DOHH2 (cell line): Measurements from ENCODE around the gene RAP1GDS1.

Experiments used
- H3F3A ChIP-seq: fragments of 200-600 bp; sonication (generic), shearing (Covaris generic); 2 replicates; pipeline ENCODE4 v1.6.0; 2016; ENCODE audit warnings: antibody characterized with exemption, mild to moderate bottlenecking; ENCODE audit not compliant: control insufficient read depth, insufficient read depth
- H3K27ac ChIP-seq: fragments of 200-600 bp; sonication (generic); 2 replicates; pipeline ENCODE4 v1.5.1; 2014; ENCODE audit warnings: low read depth, mild to moderate bottlenecking, low read length, moderate library complexity
- H3K27me3 ChIP-seq: fragments of 200-600 bp; sonication (generic); 2 replicates; pipeline ENCODE4 v1.6.1; 2014; ENCODE audit warnings: mild to moderate bottlenecking, low read length, mixed read lengths; ENCODE audit not compliant: control insufficient read depth
- H3K36me3 ChIP-seq: fragments of 200-600 bp; sonication (generic); 2 replicates; pipeline ENCODE4 v1.6.1; 2014; ENCODE audit warnings: mild to moderate bottlenecking, low read length, moderate library complexity, mixed read lengths; ENCODE audit not compliant: control insufficient read depth
- H3K4me1 ChIP-seq: fragments of 200-600 bp; sonication (generic); 2 replicates; pipeline ENCODE4 v1.6.1; 2014; ENCODE audit warnings: mild to moderate bottlenecking, low read length, mixed read lengths; ENCODE audit not compliant: control insufficient read depth
- H3K4me2 ChIP-seq: fragments of 200-600 bp; sonication (generic); 2 replicates; pipeline ENCODE4 v1.6.0; 2014; ENCODE audit warnings: mild to moderate bottlenecking, low read length, moderate library complexity
- H3K4me3 ChIP-seq: fragments of 200-600 bp; sonication (generic); 2 replicates; pipeline ENCODE4 v1.5.1; 2014; ENCODE audit warnings: mild to moderate bottlenecking, low read length, mixed read lengths
- H3K79me2 ChIP-seq: fragments of 200-600 bp; sonication (generic); 2 replicates; pipeline ENCODE4 v1.6.1; 2014; ENCODE audit warnings: mild to moderate bottlenecking, low read length, mixed read lengths; ENCODE audit not compliant: control insufficient read depth
- H3K9me2 ChIP-seq: fragments of 200-600 bp; sonication (generic); replicated peaks from 2 replicates; pipeline ENCODE4 v1.6.1; 2014; ENCODE audit warnings: mild to moderate bottlenecking, low read length, mixed read lengths; ENCODE audit not compliant: control insufficient read depth
- H3K9me3 ChIP-seq: fragments of 200-600 bp; sonication (generic); 2 replicates; pipeline ENCODE4 v1.6.1; 2014; ENCODE audit warnings: antibody characterized with exemption, low read length, mixed read lengths; ENCODE audit not compliant: control insufficient read depth, insufficient read depth
- H4K20me1 ChIP-seq: fragments of 200-600 bp; sonication (generic); 2 replicates; pipeline ENCODE4 v1.6.0; 2014; ENCODE audit warnings: low read depth, mild to moderate bottlenecking, antibody characterized with exemption, low read length, moderate library complexity; ENCODE audit not compliant: control insufficient read depth, insufficient read depth
- EZH2phosphoT487 ChIP-seq: fragments of 200-600 bp; sonication (generic); IDR thresholded peaks from 2 replicates; pipeline ENCODE4 v1.6.1; 2017; ENCODE audit warnings: borderline replicate concordance, mild to moderate bottlenecking, antibody characterized with exemption, low read length, moderate library complexity, mixed read lengths
- TF ChIP-seq, protein P1 (sequence below): fragments of 200-600 bp; sonication (generic); IDR thresholded peaks from one replicate; pipeline ENCODE4 v1.5.1; 2014; ENCODE audit warnings: antibody characterized with exemption, mild to moderate bottlenecking, low read depth, low read length; ENCODE audit not compliant: poor library complexity, severe bottlenecking

The RAP1GDS1 gene

DNA sequence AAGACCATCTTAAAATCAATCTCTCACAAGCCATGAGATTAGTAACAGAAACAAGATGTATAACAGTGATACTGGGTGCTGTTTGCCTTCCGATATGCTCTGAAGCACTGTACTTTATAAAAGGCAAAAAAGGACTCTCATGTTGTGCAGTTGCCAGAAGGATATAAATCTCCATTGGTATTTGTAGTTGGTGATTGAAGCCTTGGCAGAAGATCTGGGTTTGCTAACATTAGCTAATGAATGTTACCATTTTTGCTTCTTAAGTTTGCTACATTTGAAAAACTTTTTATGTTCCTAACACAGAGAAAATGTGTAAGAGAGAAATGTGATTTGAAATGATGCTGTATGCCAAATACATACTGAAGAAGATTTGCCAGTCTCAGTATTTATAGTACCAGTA is 44.4 kb downstream of the RAP1GDS1 start:
- Histone ChIP-seq H3K4me2 (no peak overlapping the region), H4K20me1 (no peaks in the 10 kb centered on the region), H3K4me1 (no peaks in the 10 kb centered on the region), H3K79me2 (peaks cover 26% of the 10 kb centered on the region), H3K27me3 (no peaks in the 10 kb centered on the region), H3K27ac (no peak overlapping the region), H3F3A (no peaks in the 10 kb centered on the region), H3K9me2 (no peaks in the 10 kb centered on the region), H3K9me3 (no peaks in the 10 kb centered on the region), H3K36me3 (peaks cover 9% of the 10 kb centered on the region; the same call in 1 of the 2 replicates), H3K4me3 (no peak overlapping the region)
- TF ChIP-seq, protein P1, sequence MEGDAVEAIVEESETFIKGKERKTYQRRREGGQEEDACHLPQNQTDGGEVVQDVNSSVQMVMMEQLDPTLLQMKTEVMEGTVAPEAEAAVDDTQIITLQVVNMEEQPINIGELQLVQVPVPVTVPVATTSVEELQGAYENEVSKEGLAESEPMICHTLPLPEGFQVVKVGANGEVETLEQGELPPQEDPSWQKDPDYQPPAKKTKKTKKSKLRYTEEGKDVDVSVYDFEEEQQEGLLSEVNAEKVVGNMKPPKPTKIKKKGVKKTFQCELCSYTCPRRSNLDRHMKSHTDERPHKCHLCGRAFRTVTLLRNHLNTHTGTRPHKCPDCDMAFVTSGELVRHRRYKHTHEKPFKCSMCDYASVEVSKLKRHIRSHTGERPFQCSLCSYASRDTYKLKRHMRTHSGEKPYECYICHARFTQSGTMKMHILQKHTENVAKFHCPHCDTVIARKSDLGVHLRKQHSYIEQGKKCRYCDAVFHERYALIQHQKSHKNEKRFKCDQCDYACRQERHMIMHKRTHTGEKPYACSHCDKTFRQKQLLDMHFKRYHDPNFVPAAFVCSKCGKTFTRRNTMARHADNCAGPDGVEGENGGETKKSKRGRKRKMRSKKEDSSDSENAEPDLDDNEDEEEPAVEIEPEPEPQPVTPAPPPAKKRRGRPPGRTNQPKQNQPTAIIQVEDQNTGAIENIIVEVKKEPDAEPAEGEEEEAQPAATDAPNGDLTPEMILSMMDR, result no peak
- TF ChIP-seq EZH2phosphoT487, result no peak

DNA sequence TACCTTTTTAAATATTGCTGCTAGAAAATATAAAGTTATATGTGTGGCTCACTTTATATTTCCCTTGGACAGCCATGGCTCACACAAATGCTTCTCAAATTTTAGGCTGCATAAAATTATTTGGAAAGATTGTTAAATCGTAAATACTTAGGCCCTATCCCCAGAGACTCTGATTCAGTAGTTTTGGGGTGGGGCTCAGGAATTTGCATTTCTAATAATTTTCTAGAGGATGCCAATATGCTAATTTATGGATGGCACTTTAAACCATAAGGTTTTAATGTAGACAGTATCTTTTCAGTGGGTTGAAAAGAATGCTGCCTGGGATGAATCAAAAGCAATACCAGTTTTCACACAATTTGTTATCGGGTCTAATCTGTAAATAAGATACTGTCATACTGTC is 49.7 kb downstream of the RAP1GDS1 start:
- Histone ChIP-seq H3K4me1 (no peaks in the 10 kb centered on the region), H3F3A (no peaks in the 10 kb centered on the region), H3K9me2 (no peaks in the 10 kb centered on the region), H3K36me3 (peaks cover 8% of the 10 kb centered on the region), H4K20me1 (no peaks in the 10 kb centered on the region), H3K4me3 (no peak overlapping the region), H3K27me3 (no peaks in the 10 kb centered on the region), H3K79me2 (peaks cover 15% of the 10 kb centered on the region; the same call in 1 of the 2 replicates), H3K4me2 (no peak overlapping the region), H3K9me3 (no peaks in the 10 kb centered on the region), H3K27ac (no peak overlapping the region)
- TF ChIP-seq, protein P1, result no peak
- no peak for TF ChIP-seq EZH2phosphoT487

DNA sequence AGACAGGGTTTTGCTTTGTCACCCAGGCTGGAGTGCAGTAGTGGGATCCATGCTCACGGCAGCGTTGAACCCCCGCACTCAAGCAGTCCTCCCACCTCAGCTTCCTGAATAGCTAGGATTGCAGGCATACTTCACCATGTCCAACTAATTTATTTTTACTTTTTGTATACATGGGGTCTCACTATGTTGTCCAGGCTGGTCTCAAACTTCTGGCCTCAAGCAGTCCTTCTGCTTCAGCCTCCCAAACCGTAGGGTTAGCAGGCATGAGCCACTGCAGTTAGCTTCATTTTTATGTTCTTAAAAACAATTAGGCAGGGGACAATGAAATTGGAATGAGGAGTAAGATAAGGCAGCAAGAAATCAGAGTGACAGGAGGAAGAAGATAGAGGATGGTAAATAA is 50.5 kb downstream of the RAP1GDS1 start:
- Histone ChIP-seq H3K79me2 (peaks cover 15% of the 10 kb centered on the region; the same call in 1 of the 2 replicates), H3F3A (no peaks in the 10 kb centered on the region), H3K4me1 (no peaks in the 10 kb centered on the region), H3K4me3 (no peak overlapping the region), H3K27me3 (no peaks in the 10 kb centered on the region), H3K4me2 (no peak overlapping the region), H3K36me3 (peaks cover 6% of the 10 kb centered on the region; the same call in 1 of the 2 replicates), H3K27ac (no peak overlapping the region), H3K9me3 (no peaks in the 10 kb centered on the region), H3K9me2 (no peaks in the 10 kb centered on the region), H4K20me1 (no peaks in the 10 kb centered on the region)
- TF ChIP-seq, protein P1, result no peak
- no peak for TF ChIP-seq EZH2phosphoT487
